Stimulated activated CD4-positive, alpha-beta T cell treated with anti-CD3 and anti-CD28 coated beads, Interleukin-15, amount 100 ng/mL, for 24 hours (primary cell): ENCODE measurements around the gene DPF1.

ENCODE experiments used
- DNase-seq: peaks from one replicate; pipeline ENCODE4 v3.0.0-alpha.2; 2020

The DPF1 gene

DNA sequence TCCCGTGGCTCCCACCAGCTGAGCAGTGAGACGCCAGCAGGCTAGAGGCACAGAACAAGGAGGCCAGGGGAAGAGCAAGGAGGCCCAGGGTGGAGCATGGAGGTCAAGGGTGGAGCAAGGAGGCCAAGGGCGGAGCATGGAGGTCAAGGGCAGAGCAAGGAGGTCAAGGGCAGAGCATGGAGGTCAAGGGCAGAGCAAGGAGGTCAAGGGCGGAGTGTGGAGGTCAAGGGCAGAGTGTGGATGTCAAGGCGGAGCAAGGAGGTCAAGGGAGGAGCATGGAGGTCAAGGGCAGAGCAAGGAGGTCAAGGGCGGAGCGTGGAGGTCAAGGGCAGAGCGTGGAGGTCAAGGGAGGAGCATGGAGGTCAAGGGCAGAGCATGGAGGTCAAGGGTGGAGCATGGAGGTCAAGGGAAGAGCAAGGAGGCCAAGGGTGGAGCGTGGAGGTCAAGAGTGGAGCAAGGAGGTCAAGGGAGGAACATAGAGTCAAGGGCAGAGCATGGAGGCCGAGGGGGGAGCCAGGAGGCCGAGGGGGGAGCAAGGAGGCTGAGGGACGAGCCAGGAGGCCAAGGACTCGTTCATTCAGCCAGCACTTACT, 27.7 kb downstream of the DPF1 start:
- no peak for DNase-seq

DNA sequence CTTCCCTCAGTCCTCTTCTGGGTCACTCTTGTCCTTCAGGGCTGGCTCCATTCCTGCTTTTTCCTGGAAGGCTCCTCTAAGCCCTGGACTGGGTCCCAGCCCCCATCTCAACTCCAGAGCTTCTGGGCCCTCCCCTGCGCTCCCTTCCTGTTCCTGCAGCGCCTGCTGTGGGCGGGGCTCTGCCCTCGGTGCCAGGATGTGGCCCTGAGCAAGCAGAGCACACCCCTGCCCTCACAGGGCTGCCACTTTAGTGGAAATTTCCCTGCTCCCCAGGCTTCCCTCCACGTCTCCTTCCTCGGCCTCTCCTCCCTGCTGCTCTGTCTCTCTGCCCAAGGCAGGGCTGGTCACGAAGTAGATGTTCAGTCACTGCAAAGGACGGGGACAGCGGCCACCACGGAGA, 28.8 kb downstream of the DPF1 start:
- DNase-seq: no peak

- DNase-seq: no peak
These were observed 29.8 kb downstream of the DPF1 start for GRCh38 chr19:38194061-38194701.

- no peak for DNase-seq
These were observed 30.6 kb downstream of the DPF1 start for GRCh38 chr19:38193445-38193844.

- no peak for DNase-seq
These were observed 32.3 kb downstream of the DPF1 start for GRCh38 chr19:38191747-38192146.

DNA sequence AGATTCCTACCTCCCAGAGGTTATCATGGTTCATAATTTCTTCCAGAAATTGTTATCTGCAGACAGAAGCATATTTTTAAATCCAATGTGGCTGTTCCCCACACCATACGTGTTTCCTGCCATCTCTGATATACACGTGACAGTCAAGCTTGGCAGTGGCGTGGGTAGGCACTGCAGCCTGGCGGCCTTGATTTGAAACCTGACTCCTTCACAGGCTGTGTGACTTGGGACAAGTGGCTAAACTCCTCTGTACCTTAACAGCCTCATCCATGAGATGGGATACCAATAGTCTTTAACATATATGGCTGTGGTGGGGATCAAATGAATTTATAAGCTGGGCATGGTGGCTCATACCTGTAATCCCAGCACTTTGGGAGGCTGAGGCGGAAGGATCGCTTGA, 33.2 kb downstream of the DPF1 start:
- no peak for DNase-seq

GRCh38 chr19:38190061-38190460, 34.0 kb downstream of the DPF1 start:
- peak; percentile 24 for DNase-seq

GRCh38 chr19:38185562-38185961, 38.5 kb downstream of the DPF1 start:
- DNase-seq: no peak

- DNase-seq: no peak
These were observed 39.2 kb downstream of the DPF1 start for GRCh38 chr19:38184815-38185214.

DNA sequence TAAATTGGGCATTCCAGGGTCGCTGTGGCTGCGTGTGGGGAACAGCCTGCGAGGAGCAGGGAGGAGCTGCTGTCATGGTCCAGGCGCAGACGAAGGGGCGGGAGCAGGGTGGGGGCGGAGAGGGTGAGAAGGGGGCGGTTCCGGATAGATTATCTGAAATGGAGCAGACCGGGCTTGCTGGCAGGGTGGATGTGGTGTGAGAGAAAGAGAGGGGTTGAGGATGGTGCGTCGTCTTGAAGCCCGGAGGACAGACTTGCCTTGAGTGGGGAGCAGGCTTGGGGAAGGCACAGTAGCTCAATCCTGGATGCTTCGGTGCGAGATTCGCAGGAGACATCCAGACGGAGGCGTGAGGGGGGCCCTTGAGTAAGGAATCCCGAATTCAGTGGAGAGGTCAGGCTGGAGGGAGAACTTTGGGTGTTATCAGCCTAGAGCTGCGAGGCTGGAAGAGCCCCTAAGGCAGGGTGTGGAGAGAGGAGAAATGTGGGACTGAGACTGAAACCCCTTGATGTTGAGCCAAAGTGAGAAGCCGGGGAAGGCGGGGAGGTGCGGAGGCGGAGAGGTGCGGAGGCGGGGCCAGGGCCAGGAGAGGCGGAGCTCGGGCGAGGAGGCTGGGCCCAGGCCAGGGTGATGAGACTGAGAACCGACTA, 40.6 kb downstream of the DPF1 start:
- DNase-seq: no peak

DNA sequence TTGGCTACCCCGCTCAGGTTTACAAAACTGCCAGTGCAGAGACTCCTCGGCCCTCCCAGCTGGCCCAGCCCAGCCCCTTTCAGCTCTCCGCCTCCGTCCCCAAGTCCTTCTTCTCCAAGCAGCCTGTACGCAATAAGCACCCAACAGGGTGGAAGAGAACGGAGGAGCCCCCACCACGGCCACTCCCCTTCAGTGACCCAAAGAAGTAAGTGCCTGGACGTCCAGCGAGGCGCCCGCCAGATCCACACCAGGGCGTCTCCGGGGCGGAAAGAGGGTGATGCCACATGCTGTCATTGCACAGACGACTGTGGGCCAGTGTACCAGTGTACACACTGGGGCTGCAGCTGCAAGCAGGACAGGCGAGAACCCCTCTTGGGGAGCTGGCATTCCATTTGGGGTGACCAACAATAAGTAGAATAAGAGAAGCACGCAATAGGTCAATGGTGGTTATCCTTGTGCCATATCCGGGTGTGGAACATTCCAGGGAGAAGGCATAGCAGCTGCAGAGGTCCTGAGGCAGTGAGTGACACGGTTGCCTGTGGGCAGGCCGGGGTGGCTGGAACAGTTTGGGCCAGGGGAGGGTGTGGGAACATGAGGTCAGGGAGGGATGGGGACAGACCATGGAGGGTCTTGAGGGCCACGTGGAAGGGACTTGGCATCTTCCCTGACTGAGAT, 41.3 kb downstream of the DPF1 start:
- no peak for DNase-seq

GRCh38 chr19:38180071-38180470, 44.0 kb downstream of the DPF1 start:
- DNase-seq: no peak

- DNase-seq: no peak
These were observed 48.6 kb downstream of the DPF1 start for GRCh38 chr19:38175422-38175821.

- DNase-seq: no peak
These were observed 50.6 kb downstream of the DPF1 start for GRCh38 chr19:38173291-38174041.

GRCh38 chr19:38172001-38172400, 52.0 kb downstream of the DPF1 start:
- DNase-seq: no peak

DNA sequence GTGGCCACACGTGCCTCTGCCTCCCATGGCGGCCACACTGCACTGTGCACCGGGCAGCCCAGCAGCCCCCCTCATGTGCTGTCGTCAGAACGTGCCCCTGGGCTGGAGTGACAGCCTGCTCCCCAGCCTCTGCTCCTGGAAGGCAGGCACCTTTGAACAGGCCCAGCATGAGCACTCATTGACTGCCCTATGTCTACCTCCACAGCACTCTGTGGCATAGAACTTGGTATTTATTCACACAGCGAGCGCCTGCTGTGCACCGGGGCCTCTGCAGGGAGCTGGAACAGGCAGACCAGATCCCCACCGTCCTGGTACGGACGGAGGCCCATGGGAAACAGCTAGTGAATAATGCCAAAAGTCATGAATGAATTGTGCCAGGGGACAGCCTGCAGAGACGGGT, 53.7 kb downstream of the DPF1 start:
- no peak for DNase-seq

DNA sequence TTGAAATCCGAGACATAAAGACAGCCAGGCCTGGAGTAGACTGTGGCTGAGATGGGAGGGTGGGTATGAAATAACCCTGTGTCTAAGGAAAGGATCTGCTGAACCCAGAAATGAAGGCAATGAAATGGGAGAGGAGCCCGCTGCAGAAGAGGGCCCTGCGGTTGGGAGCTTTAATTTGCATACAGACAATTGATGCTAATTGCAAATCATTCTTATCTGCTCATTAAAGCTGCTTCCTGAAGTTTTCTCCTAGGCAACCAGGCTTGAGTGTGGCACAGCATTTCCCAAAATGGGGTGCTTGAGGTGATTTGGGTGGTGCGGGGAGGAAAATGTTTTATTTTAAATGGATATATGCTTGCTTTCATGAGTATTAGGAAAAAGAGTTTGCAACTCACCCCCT, 55.4 kb downstream of the DPF1 start:
- DNase-seq: no peak

GRCh38 chr19:38165335-38165734, 58.7 kb downstream of the DPF1 start:
- no peak for DNase-seq

- no peak for DNase-seq
These were observed 59.5 kb downstream of the DPF1 start for GRCh38 chr19:38164526-38164925.

DNA sequence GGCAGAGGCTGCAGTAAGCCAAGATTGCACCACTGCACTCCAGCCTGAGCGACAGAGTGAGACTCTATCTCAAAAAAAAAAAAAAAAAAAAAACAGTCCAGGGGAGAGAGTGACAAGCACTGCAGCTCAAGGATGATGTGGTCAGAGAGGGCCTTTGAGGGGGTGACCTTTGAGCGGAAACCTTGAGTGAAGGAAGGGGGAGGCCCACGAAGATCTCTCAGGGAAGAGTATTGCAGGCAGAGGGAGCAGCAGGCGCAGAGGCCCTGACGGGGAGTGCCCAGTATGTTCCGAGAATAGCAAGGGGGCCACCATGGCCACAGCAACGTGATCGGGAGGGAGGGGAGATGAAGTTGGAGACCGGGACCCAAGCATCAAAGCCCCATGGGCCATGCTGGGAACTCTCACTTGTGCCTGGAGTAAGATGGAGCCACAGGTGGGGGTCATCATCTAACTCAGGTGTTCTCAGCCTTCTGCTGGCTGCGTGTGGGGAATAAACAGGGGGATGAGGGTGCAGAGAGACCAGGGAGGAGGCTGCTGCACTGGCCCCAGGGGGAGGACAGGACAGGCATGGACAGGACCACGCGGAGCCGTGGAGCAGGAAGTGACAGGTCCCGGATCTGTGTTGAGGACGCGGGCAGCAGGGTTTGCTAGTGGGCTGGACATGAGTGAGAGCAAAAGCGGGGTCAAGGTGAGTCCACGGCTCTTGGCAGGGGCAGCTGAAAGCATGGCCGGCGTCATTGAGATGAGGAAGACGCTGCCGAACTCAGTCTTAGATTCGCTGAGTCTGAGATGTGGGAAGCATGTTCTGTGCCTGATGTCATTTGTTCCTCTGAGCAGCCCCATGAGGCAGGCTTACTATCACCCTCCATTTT, 60.4 kb downstream of the DPF1 start:
- DNase-seq: no peak

DNA sequence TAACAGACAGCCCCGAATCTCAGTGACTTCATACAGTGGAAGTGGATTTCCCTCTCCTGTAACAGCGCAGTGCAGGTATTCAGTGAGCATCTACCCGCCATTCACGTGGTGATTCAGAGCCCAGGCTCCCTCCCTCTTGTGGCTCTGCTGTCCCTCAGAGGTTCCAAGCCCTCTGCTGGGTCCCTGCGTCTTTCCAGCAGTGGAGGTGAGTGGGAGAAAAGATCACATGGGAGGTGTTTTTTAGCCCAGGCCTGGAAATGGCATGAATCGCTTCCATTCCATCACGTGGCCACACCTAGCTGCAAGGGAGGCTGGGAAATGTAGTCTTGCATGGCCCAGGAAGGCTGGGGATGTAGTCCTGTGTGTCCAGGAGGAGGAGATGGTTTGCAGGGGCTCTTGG, 61.4 kb downstream of the DPF1 start:
- no peak for DNase-seq

GRCh38 chr19:38162094-38162493, 61.9 kb downstream of the DPF1 start:
- DNase-seq: no peak
